Pancreas (tissue), 10 donors: ENCODE results near the gene NRP2. TPM values are rescaled to one million over a fixed set of nuclear protein-coding genes. Genes with fewer than 3 reads are reported as not detected.
A peak's percentile ranks its signal among the peaks of the same experiment; 100 is the strongest.

Experiments used
- ATAC-seq, 4 donors: fragments of 200-7000 bp; cut with Tn5 transposase; one replicate each; pipeline versions ENCODE4 v1.8.0 to v1.9.1; 2020; ENCODE audit warnings: mild to moderate bottlenecking in 4 of 4, moderate library complexity in 4 of 4
- DNase-seq, 6 donors: peaks; one replicate each; pipeline ENCODE4 v3.0.0-alpha.2; 2020
- FAIRE-seq: peaks from 2 replicates; lab custom pipeline; 2012; peaks lifted over from hg19 to GRCh38; lab: Jason Lieb, UNC
- H3K27ac ChIP-seq, 4 donors: fragments of 200-600 bp; sonication (generic); 1 replicate in 3 of 4; 2 replicates in 1 of 4; pipeline versions ENCODE4 v1.5.0 to v1.8.0; 2020
- H3K27me3 ChIP-seq, 4 donors: fragments of 200-600 bp; one replicate each; pipeline ENCODE4 v1.8.0; 2021
- H3K36me3 ChIP-seq, 3 donors: fragments of 200-600 bp; sonication (generic) in 1 of 3; one replicate each; pipeline versions ENCODE4 v1.5.0 to v1.8.0; 2020 to 2021
- H3K4me1 ChIP-seq, 3 donors: fragments of 200-600 bp; one replicate each; pipeline ENCODE4 v1.8.0; 2021
- H3K4me3 ChIP-seq, 4 donors: fragments of 200-600 bp; sonication (generic) in 2 of 4; one replicate each; pipeline versions ENCODE4 v1.5.0 to v1.8.0; 2020 to 2021
- H3K9me3 ChIP-seq, 4 donors: fragments of 200-600 bp; one replicate each; pipeline ENCODE4 v1.8.0; 2021
- WGBS, 2 donors: extraction: QIAGEN DNeasy Blood & Tissue Kit; methylation state at CpG; one replicate each; pipeline ENCODE4 v1.1.7; 2013; 5-methylcytosine and 5-hydroxymethylcytosine counted together
- intact Hi-C, 3 donors: fragments of 100-400 bp; cut with DNase I; formaldehyde crosslinking; loops; one replicate each; pipeline versions ENCODE4 v1.11.1 to v1.14.2; 2022
- polyA plus RNA-seq, 2 donors: library from polyadenylated mRNA; stranded (reverse); fragments of 200-250 nt; gene quantifications; one replicate each; pipeline ENCODE4 v1.2.3, GENCODE V29; 2013
- total RNA-seq, 6 donors: library from RNA; stranded (reverse); fragmentation: NEBNext Ultra II Directional in 4 of 6; extraction: Animal tissue kit (Norgen Biotek cat#: 25700) in 4 of 6; gene quantifications; one replicate each; pipeline versions ENCODE4 v1.2.1 to v1.2.4, GENCODE V29; 2021 to 2023
- TF ChIP-seq, protein P1 (sequence below), 4 donors: fragments of 200-600 bp; sonication (generic) in 3 of 4; IDR thresholded peaks; one replicate each; pipeline versions ENCODE4 v1.5.0 to v1.8.0; 2021; ENCODE audit warnings: antibody characterized with exemption in 4 of 4
- donor health status: healthy with polysubstance abuse.
- donor health status: DM: no; HTN: no; CAD: no; lungs with moderate emphysema.
- donor health status: DM: no; HTN: no; CAD: no.
- donor health status: control.
- donor health status: control.
- donor health status: Bipolar disorder and iron deficiency.
- donor health status: DM: yes; HTN: yes; CAD: no.
- donor health status: DM: no; HTN: no; CAD: no.
- donor health status: DM: no; HTN: no; CAD: no.
- donor health status: DM: yes; HTN: yes; CAD: no.

NRP2 gene
- total and polyA plus RNA-seq, 8 donors = 0.65 to 11.0 (median 1.6) TPM

DNA sequence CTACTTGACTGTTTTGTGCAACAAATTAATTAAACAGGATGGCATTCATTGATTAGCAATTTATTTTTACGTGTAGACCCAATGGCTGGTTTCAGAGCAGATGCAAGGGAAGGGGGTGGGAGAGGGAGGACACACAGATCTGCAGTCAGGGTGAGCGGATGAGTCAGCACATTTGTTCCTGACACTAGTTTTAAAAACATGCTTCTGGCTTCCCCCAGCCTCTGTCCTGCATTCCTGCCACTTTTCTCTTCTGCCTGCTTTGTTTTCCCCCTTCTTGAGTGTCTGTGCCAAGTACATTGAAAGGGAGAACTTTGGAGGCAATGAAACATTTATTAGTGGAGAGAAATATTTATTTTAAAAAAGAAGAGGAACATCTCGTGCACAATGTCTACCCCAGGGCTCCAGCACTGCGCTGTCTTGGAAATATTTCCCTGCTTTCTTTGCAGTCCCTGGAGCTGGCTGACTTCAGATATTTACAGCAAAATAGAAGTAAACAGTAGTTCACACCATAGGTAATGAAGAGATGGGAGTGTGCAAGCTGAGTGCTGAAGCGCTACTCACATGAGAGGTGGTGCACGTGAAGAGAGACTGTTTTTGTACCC is 52.2 kb downstream of the NRP2 start:
- WGBS, 2 donors = 65 to 72% methylated on average over 6 of the region's 6 CpGs
- FAIRE-seq = peak; percentile 72
- Histone ChIP-seq H3K36me3 (no peaks in the 10 kb centered on the region), H3K4me3 (no peak overlapping the region), H3K4me1 (no peaks in the 10 kb centered on the region), H3K27me3 (no peaks in the 10 kb centered on the region), H3K9me3 (no peaks in the 10 kb centered on the region), H3K27ac (no peak overlapping the region)
- intact Hi-C loops = no loop called here
- TF ChIP-seq, protein P1, sequence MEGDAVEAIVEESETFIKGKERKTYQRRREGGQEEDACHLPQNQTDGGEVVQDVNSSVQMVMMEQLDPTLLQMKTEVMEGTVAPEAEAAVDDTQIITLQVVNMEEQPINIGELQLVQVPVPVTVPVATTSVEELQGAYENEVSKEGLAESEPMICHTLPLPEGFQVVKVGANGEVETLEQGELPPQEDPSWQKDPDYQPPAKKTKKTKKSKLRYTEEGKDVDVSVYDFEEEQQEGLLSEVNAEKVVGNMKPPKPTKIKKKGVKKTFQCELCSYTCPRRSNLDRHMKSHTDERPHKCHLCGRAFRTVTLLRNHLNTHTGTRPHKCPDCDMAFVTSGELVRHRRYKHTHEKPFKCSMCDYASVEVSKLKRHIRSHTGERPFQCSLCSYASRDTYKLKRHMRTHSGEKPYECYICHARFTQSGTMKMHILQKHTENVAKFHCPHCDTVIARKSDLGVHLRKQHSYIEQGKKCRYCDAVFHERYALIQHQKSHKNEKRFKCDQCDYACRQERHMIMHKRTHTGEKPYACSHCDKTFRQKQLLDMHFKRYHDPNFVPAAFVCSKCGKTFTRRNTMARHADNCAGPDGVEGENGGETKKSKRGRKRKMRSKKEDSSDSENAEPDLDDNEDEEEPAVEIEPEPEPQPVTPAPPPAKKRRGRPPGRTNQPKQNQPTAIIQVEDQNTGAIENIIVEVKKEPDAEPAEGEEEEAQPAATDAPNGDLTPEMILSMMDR (IDR thresholded peaks at IDR 0.05) = no peak
- peak in 3 of 4 donors; percentile 59 to 69 (median 65) for ATAC-seq
- no peak for DNase-seq

DNA sequence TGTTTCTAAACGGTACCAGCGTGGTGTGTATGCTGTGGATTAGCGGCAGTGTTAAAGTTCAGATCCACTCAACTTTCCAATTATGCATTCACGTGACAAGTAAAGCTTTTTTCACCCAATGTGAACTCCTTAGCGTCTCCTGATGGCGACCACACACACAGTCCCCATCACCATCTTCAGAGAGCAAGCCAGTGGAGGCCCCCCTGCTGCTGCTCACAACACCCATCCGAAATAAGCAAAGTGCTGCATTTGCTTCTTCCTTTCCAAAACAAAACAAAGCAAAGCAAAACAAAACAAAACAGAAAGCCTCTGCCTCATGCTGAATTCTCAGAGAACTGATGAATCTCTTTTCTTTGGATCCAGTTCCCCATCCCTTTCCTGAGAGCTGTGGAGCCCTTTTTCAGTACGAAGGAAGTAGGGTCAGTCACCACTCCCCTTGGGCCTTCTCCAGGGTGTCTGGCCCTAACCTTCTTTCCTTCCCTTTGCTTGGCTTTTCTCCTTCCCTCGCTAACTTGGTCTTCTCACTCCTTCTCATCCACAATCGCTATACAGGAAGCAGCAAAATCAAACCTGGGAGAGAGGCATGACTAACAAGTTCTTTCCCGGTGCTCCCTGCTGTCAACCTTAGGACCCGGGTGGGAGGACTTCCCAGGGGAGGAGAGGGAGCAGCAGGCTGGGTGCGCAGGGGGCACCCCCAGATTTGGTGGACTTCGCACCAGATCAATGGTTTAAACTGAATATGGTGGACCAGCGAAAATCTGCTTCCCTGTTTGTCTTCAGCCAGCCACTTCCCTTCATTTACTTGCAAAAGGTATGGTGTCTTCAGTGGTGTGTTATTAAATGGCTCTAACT is 56.0 kb downstream of the NRP2 start:
- no peaks in the 10 kb centered on the region for H3K27me3 ChIP-seq
- intact Hi-C loops = no loop called here
- ATAC-seq = no peak
- TF ChIP-seq, protein P1 (IDR thresholded peaks at IDR 0.05) = no peak
- 86 to 89% methylated on average over 15 of the region's 15 CpGs for WGBS, 2 donors
- H3K4me1 ChIP-seq = no peaks in the 10 kb centered on the region
- no peak for DNase-seq
- no peaks in the 10 kb centered on the region for H3K9me3 ChIP-seq
- H3K27ac ChIP-seq = no peak overlapping the region
- H3K36me3 ChIP-seq = no peaks in the 10 kb centered on the region
- no peak for FAIRE-seq
- no peak overlapping the region for H3K4me3 ChIP-seq

DNA sequence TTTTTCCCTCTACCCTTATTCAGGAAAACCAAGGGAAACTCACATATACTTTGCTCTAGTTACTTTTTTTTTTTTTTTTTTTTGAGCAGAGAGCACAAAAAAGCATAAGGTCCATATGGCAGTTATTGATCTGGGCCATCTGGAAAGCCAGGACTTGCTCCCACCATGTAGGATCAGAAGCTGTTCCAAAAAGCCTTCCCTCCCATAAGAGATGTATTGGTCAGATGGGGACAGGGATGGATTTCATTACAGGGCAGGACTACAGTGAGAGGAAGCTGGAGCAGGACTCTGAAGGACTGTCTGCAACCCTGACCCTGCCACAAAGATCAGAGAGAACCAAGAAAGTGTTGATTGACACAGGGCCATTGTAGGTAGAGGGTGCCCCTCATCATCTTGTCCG is 57.3 kb downstream of the NRP2 start:
- H3K4me1 ChIP-seq = no peaks in the 10 kb centered on the region
- TF ChIP-seq, protein P1 (IDR thresholded peaks at IDR 0.05) = no peak
- intact Hi-C loops = no loop called here

DNA sequence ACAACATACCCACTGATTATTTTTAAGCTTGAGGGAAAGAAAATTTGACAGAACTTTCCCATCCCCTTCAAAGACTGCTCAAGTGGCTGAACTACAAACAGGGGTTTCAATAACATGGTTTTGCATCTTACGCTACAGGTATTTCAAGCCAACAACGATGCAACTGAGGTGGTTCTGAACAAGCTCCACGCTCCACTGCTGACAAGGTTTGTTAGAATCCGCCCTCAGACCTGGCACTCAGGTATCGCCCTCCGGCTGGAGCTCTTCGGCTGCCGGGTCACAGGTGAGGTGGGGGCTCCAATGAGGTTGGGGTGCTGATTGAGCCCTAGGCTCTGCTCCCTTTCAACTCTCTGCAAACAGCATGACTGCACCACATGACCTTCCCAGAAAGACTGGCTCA is 58.1 kb downstream of the NRP2 start:
- 95 to 97% methylated on average over 8 of the region's 8 CpGs for WGBS, 2 donors
- TF ChIP-seq, protein P1 (IDR thresholded peaks at IDR 0.05) = no peak
- Histone ChIP-seq H3K9me3 (no peaks in the 10 kb centered on the region), H3K4me1 (no peaks in the 10 kb centered on the region), H3K27me3 (no peaks in the 10 kb centered on the region), H3K36me3 (no peaks in the 10 kb centered on the region), H3K27ac (no peak overlapping the region), H3K4me3 (no peak overlapping the region)
- ATAC-seq (no peak), DNase-seq (no peak), FAIRE-seq (no peak)
- intact Hi-C loops = no loop called here

More for the DNA sequence above, 57.3 kb downstream of the NRP2 start:
- Histone ChIP-seq H3K27ac (no peak overlapping the region), H3K27me3 (no peaks in the 10 kb centered on the region), H3K36me3 (no peaks in the 10 kb centered on the region), H3K4me3 (no peak overlapping the region), H3K9me3 (no peaks in the 10 kb centered on the region)
- WGBS, 2 donors = 93 to 100% methylated on average over 1 of the region's 1 CpG
- ATAC-seq (peak in 1 of 4 donors; percentile 34), FAIRE-seq (no peak), DNase-seq (no peak)
